Upper lobe of right lung (tissue), 1 donor: ENCODE measurements around the gene EHD4. TPM values are rescaled to one million over a fixed set of nuclear protein-coding genes. Genes with fewer than 3 reads are reported as not detected.

Experiments used
- ATAC-seq: fragments of 200-7000 bp; cut with Tn5 transposase; one replicate; pipeline ENCODE4 v1.9.1; 2020; ENCODE audit warnings: mild to moderate bottlenecking, moderate library complexity
- DNase-seq: peaks from one replicate; pipeline ENCODE4 v3.0.0-alpha.2; 2020
- H3K27ac ChIP-seq: fragments of 200-600 bp; one replicate; pipeline ENCODE4 v1.8.0; 2022
- H3K27me3 ChIP-seq: fragments of 200-600 bp; one replicate; pipeline ENCODE4 v1.8.0; 2022; ENCODE audit warnings: mild to moderate bottlenecking
- H3K36me3 ChIP-seq: fragments of 200-600 bp; one replicate; pipeline ENCODE4 v1.8.0; 2022
- H3K4me1 ChIP-seq: fragments of 200-600 bp; one replicate; pipeline ENCODE4 v1.8.0; 2022
- H3K4me3 ChIP-seq: fragments of 200-600 bp; one replicate; pipeline ENCODE4 v1.8.0; 2022; ENCODE audit warnings: mild to moderate bottlenecking
- H3K9me3 ChIP-seq: fragments of 200-600 bp; one replicate; pipeline ENCODE4 v1.8.0; 2022
- CTCF ChIP-seq: fragments of 200-600 bp; IDR thresholded peaks from one replicate; pipeline ENCODE4 v1.8.0; 2022; ENCODE audit warnings: antibody characterized with exemption
- intact Hi-C: fragments of 100-400 bp; cut with DNase I; formaldehyde crosslinking; loops from one replicate; pipeline ENCODE4 v1.11.0; 2022
- total RNA-seq: library from RNA; stranded (reverse); fragmentation: NEBNext Ultra II Directional; extraction: Animal tissue kit (Norgen Biotek cat#: 25700); gene quantifications from one replicate; pipeline ENCODE4 v1.2.1, GENCODE V29; 2021
- donor health status: DM: no; HTN: yes; CAD: no; lungs with severe emphysema.

EHD4 gene
- total RNA-seq, 1 donor from 2014 or later = 39.5 TPM

- Histone ChIP-seq H3K36me3 (peaks cover 8% of the 10 kb centered on the region), H3K4me1 (peaks cover 19% of the 10 kb centered on the region), H3K4me3 (no peak within 1 kb of the TSS), H3K27me3 (no peaks in the 10 kb centered on the region), H3K9me3 (no peaks in the 10 kb centered on the region), H3K27ac (peak within 1 kb of the TSS; percentile 44)
- no peak for DNase-seq
- no peak for ATAC-seq
- TF ChIP-seq CTCF = no peak
- intact Hi-C loops = no loop called here
These were observed 78.7 kb downstream of the EHD4 start, which contains the start of gene SPTBN5 for GRCh38 chr15:41893422-41894250. Gene SPTBN5 (minus strand): TSS chr15:41894053. CDS start chr15:41893497, 556 bp downstream.

DNA sequence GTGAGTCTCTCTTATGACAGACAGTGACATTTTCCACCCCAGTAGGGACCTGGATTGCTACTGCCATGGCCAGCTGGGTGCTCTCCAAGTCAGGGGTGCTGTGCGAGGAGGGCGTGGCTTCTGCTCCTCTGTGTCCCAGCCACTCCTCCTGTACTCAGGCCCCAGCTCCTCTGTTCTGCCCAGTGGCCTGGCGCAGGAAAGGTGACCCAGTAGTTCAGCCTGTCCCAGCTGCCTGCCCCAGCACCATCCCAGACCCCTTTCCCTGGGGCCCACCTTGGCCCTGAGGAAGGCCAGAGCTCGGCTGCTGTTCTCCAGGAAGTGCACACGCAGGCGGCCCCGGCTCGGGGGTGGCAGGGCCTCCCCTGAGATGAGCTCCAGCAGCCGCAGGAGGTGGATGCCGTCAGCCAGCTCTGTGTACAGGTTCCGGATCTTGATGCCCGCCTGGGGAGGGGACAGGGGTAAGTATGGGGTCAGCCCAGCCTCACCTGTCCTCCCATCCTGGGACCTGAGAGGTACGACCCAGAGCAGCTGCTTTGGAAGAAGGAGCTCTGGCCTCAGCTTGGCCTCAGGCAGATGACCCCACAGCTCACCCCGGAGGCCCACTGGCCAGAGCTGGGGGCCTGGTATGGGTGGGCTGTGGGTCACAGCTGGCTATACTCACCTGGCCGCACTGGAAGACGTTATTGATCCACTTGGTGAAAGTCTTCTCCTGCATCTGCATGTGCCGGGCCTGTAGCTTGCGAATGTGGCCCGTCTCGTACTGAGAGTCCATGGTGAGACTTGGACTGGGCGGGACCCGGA lies 79.5 kb downstream of the EHD4 start:
- Histone ChIP-seq H3K4me1 (peaks cover 19% of the 10 kb centered on the region), H3K4me3 (no peak overlapping the region), H3K9me3 (no peaks in the 10 kb centered on the region), H3K36me3 (no peaks in the 10 kb centered on the region), H3K27ac (no peak overlapping the region), H3K27me3 (no peaks in the 10 kb centered on the region)
- intact Hi-C loops = no loop called here
- DNase-seq = peak; percentile 87
- TF ChIP-seq CTCF = no peak
- ATAC-seq = peak; percentile 73

DNA sequence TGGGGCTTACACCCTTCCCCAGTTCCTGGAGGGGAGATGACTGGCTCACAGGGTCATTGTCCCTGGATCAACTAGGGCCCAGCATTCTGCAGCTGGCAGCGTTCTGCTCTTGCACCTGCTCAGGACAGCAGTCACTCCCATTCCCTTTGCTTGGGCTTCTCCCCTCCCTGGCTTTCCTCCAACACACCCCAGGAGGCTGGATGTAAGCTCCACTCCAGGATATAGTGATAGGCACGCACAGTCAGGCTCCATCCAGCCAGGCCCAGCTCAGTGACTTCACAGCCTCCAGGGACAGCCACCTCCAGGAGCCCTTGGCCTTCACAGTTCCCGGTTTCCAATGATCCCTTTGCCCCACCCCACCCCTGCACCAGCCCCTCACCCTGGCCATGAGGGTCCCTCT lies 80.4 kb downstream of the EHD4 start:
- no peak for DNase-seq
- Histone ChIP-seq H3K36me3 (no peaks in the 10 kb centered on the region), H3K9me3 (no peaks in the 10 kb centered on the region), H3K27me3 (no peaks in the 10 kb centered on the region), H3K4me1 (peaks cover 19% of the 10 kb centered on the region), H3K27ac (no peak overlapping the region), H3K4me3 (no peak overlapping the region)
- no peak for ATAC-seq
- no peak for TF ChIP-seq CTCF
- intact Hi-C loops = no loop called here

- no peak for TF ChIP-seq CTCF
- peaks cover 19% of the 10 kb centered on the region for H3K4me1 ChIP-seq
- no peaks in the 10 kb centered on the region for H3K27me3 ChIP-seq
- no peak overlapping the region for H3K27ac ChIP-seq
- H3K4me3 ChIP-seq = no peak overlapping the region
- ATAC-seq (no peak), DNase-seq (no peak)
- no peaks in the 10 kb centered on the region for H3K36me3 ChIP-seq
- intact Hi-C loops = no loop called here
- no peaks in the 10 kb centered on the region for H3K9me3 ChIP-seq
These were observed 81.1 kb downstream of the EHD4 start for GRCh38 chr15:41891226-41891625.

GRCh38 chr15:41890050-41890690 lies 82.2 kb downstream of the EHD4 start:
- DNase-seq (peak; percentile 59), ATAC-seq (no peak)
- H3K27me3 ChIP-seq = no peaks in the 10 kb centered on the region
- no peak overlapping the region for H3K27ac ChIP-seq
- no peak for TF ChIP-seq CTCF
- H3K4me3 ChIP-seq = no peak overlapping the region
- intact Hi-C loops = no loop called here
- peaks cover 15% of the 10 kb centered on the region for H3K4me1 ChIP-seq
- H3K36me3 ChIP-seq = no peaks in the 10 kb centered on the region
- no peaks in the 10 kb centered on the region for H3K9me3 ChIP-seq
